ENCODE results near the gene RAPGEF2. TPM values are rescaled to one million over a fixed set of nuclear protein-coding genes. Genes with fewer than 3 reads are reported as not detected.

The RAPGEF2 gene
- total and polyA plus RNA-seq, 9 of the 15 experiments (the other 6 are each of a cell fraction or from before 2014, with no cell fraction given), result 3.1 to 32.6 (median 23.1) TPM

DNA sequence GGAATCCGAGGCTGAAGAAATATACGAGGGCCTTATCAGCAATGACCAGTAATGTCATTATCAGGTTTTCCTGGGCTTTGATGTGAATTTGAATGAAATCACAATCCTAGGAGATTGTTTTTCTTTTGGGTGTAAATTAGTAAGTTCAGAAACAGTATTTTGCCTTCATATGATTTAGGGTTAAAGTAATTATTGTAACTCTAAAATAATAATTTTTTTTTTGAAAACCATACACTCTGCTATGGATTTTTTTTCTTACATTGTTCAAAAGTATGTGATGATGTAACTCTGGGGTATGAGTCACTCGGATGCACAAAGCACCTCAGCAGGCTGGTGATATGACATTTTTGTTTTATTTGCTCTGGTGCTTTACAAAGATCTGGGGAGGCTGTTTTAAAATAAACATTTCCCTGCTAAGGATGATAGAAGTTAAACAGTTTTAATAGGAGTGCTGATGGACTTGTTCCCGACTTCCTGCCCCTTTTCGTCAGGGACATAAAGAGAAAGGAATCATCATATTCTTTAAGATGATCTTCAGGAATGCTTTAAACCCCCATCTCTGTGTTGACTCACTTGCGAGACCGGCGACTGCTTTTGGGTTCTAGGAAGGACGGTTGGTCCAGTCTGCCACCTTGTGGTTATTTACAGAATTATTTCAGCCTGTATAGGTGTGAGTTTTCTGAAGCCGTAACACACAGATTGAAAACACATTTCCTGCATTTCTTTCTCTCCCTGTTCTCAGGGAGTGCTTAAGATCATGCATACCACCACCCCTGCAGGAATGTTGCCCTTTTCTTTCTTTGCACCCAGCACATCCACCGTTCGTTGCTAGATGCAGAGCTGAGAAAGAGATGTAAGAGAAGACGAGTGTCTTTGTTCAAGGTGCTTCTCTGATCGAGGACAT lies 72.5 kb downstream of the RAPGEF2 start (continued):
- TF ChIP-seq TCF7L2 (IDR thresholded peaks at IDR 0.05; ENCODE audit: low read depth, low read length) (no peak), WHSC1 (IDR thresholded peaks at IDR 0.05; ENCODE audit: low read length) (no peak), HNRNPL (IDR thresholded peaks at IDR 0.05; ENCODE audit: low read depth, low read length) (no peak), DACH1 (IDR thresholded peaks at IDR 0.05; ENCODE audit: partially characterized antibody) (no peak), LCOR (CRISPR knock-in tag; IDR thresholded peaks at IDR 0.05) (no peak; the same call in 1 of the 2 replicates), ZNF655 (CRISPR knock-in tag; IDR thresholded peaks at IDR 0.05) (no peak), CXXC5 (CRISPR knock-in tag; IDR thresholded peaks at IDR 0.05) (no peak), DMBX1 (CRISPR knock-in tag; IDR thresholded peaks at IDR 0.05; ENCODE audit: borderline replicate concordance) (no peak), TAF7 (tag; IDR thresholded peaks at IDR 0.05) (no peak), HDAC1 (IDR thresholded peaks at IDR 0.05) (no peak), HEY1 (CRISPR knock-in tag; IDR thresholded peaks at IDR 0.05; ENCODE audit: borderline replicate concordance) (no peak), RCOR1 (IDR thresholded peaks at IDR 0.05; ENCODE audit: borderline replicate concordance in 1 of 2, low read depth in 2 of 2, low read length in 2 of 2) (no peak; a peak in 1 of 4 replicates), ADNP (tag; IDR thresholded peaks at IDR 0.05) (no peak), E2F6 (IDR thresholded peaks at IDR 0.05; ENCODE audit: borderline replicate concordance in 1 of 2, extremely low read depth in 1 of 2, insufficient read depth in 1 of 2, insufficient read length in 1 of 2, low read depth in 1 of 2, low read length in 1 of 2, poor library complexity in 1 of 2, severe bottlenecking in 1 of 2) (no peak), BMI1 (IDR thresholded peaks at IDR 0.05; ENCODE audit: low read length) (no peak), MCM3 (IDR thresholded peaks at IDR 0.05) (no peak), ZNF324 (CRISPR knock-in tag; IDR thresholded peaks at IDR 0.05) (no peak), NR3C1 (CRISPR knock-in tag; IDR thresholded peaks at IDR 0.05) (no peak)
- TF ChIP-seq, protein P1, sequence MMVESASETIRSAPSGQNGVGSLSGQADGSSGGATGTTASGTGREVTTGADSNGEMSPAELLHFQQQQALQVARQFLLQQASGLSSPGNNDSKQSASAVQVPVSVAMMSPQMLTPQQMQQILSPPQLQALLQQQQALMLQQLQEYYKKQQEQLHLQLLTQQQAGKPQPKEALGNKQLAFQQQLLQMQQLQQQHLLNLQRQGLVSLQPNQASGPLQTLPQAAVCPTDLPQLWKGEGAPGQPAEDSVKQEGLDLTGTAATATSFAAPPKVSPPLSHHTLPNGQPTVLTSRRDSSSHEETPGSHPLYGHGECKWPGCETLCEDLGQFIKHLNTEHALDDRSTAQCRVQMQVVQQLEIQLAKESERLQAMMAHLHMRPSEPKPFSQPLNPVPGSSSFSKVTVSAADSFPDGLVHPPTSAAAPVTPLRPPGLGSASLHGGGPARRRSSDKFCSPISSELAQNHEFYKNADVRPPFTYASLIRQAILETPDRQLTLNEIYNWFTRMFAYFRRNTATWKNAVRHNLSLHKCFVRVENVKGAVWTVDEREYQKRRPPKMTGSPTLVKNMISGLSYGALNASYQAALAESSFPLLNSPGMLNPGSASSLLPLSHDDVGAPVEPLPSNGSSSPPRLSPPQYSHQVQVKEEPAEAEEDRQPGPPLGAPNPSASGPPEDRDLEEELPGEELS (CRISPR knock-in tag; IDR thresholded peaks at IDR 0.05; ENCODE audit: borderline replicate concordance), result no peak
- TF ChIP-seq, protein P2, sequence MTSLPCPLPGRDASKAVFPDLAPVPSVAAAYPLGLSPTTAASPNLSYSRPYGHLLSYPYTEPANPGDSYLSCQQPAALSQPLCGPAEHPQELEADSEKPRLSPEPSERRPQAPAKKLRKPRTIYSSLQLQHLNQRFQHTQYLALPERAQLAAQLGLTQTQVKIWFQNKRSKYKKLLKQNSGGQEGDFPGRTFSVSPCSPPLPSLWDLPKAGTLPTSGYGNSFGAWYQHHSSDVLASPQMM (CRISPR knock-in tag; IDR thresholded peaks at IDR 0.05), result no peak
- TF ChIP-seq, protein P3, sequence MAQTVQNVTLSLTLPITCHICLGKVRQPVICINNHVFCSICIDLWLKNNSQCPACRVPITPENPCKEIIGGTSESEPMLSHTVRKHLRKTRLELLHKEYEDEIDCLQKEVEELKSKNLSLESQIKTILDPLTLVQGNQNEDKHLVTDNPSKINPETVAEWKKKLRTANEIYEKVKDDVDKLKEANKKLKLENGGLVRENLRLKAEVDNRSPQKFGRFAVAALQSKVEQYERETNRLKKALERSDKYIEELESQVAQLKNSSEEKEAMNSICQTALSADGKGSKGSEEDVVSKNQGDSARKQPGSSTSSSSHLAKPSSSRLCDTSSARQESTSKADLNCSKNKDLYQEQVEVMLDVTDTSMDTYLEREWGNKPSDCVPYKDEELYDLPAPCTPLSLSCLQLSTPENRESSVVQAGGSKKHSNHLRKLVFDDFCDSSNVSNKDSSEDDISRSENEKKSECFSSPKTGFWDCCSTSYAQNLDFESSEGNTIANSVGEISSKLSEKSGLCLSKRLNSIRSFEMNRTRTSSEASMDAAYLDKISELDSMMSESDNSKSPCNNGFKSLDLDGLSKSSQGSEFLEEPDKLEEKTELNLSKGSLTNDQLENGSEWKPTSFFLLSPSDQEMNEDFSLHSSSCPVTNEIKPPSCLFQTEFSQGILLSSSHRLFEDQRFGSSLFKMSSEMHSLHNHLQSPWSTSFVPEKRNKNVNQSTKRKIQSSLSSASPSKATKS (CRISPR knock-in tag; IDR thresholded peaks at IDR 0.05), result no peak
